GM19193 (cell line): ENCODE results near the gene ADM.

Experiments
- POLR2A ChIP-seq: IDR thresholded peaks from 4 replicates; pipeline ENCODE4 v1.6.1; 2011; ENCODE audit not compliant: insufficient read depth, insufficient read length; ENCODE audit errors: extremely low read depth

Gene ADM

DNA sequence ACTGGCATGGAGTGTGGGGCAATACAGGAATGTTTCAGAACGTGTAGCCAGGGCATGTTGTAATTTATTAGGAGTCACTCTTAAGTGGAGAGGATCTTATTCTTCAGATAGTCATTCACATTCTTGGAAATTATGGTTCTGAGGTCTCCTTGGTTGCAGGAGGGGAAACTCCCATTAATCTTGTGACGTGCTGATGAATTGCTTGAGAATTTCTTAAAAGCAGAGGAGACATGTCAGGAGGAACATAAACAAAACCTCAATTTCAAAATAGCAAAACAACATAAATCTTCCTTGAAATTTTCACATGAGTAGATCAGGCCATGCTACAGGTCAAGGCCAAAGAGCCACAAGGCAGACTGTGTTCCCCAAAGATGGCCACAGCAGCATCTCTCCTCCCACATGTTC is 50.4 kb downstream of the ADM start:
- TF ChIP-seq POLR2A, result no peak

- TF ChIP-seq POLR2A, result no peak
Observed at GRCh38 chr11:10356161-10356560, 51.3 kb downstream of the ADM start.
